HG03060 (cell line): ENCODE measurements around the gene TRDN.

Source experiments
- ATAC-seq: cut with Tn5 transposase; IDR thresholded peaks from one replicate; pipeline ENCODE4 v1.9.1; 2021; ENCODE audit warnings: low read depth, moderate number of reproducible peaks; ENCODE audit not compliant: unreplicated experiment

The TRDN gene

GRCh38 chr6:123211777-123212545 lies 424.8 kb downstream of the TRDN start:
- ATAC-seq: no peak

GRCh38 chr6:123210645-123211044 lies 426.1 kb downstream of the TRDN start:
- no peak for ATAC-seq

GRCh38 chr6:123207967-123208510 lies 428.7 kb downstream of the TRDN start:
- no peak for ATAC-seq

- no peak for ATAC-seq
Observed at GRCh38 chr6:123203928-123204327, 432.8 kb downstream of the TRDN start.

GRCh38 chr6:123201869-123202372 lies 434.8 kb downstream of the TRDN start:
- no peak for ATAC-seq

- ATAC-seq: no peak
Observed at GRCh38 chr6:123193298-123193697, 443.5 kb downstream of the TRDN start.

- ATAC-seq: no peak
Observed at GRCh38 chr6:123189816-123190215, 446.9 kb downstream of the TRDN start.

GRCh38 chr6:123182998-123183397 lies 453.8 kb downstream of the TRDN start:
- no peak for ATAC-seq

GRCh38 chr6:123176706-123177105 lies 460.0 kb downstream of the TRDN start:
- no peak for ATAC-seq

GRCh38 chr6:123171341-123172115 lies 465.2 kb downstream of the TRDN start:
- no peak for ATAC-seq

GRCh38 chr6:123169774-123170095 lies 467.0 kb downstream of the TRDN start:
- no peak for ATAC-seq

- ATAC-seq: no peak
Observed at GRCh38 chr6:123168892-123169773, 467.6 kb downstream of the TRDN start.

- no peak for ATAC-seq
Observed at GRCh38 chr6:123168466-123168865, 468.3 kb downstream of the TRDN start.
